Measurements from ENCODE around the gene TRIP10.

DNA sequence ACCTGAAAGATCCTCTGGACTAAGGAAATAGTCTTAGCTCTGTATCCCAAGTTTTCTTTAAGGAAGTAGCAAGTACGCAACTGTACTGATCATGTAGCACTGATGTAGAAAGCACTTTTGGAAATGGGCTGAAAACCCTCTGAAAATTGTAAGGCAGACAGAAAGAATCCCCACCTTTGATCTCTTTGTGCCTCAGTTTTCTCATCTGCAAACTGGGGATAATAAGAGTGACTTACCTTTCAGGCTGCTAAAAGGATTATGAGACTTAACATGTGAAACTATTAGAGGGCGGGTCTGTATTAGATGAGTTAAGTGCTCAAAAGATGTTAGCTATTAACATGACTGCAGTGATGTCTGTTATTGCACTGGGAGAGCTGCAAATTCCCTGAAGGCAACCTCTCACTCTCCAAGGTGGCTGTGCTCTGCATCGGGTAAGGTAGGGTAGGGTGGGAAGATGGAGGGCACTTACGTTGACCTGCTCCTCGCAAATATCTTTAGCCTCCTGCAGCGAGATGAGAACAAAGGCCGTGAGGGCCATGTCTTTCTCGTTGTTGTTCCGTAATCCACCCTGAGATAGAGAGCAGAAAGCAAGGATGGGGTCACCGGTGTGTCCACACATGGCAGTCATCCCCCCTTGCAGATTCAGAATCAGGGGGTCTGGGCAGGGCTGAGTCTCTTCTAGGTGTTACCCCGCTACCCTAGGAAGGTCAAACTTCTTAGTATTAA is 49.2 kb upstream of the TRIP10 start:
- TF ChIP-seq CTCF (conservative IDR thresholded peaks at IDR 0.05; ENCODE audit: low read depth, low read length): no peak
- TF ChIP-seq EZH2 (IDR thresholded peaks at IDR 0.05; ENCODE audit: low read length, unreplicated experiment): no peak
- no peak for TF ChIP-seq EZH2phosphoT487 (IDR thresholded peaks at IDR 0.05; ENCODE audit: borderline replicate concordance, low read length)
